GM19023 (cell line): Measurements from ENCODE around the gene GREB1L.

Source experiments
- ATAC-seq: cut with Tn5 transposase; IDR thresholded peaks from one replicate; pipeline ENCODE4 v1.9.1; 2021; ENCODE audit warnings: mild to moderate bottlenecking, moderate library complexity; ENCODE audit not compliant: unreplicated experiment

The GREB1L gene

GRCh38 chr18:21479721-21480120, 237.7 kb downstream of the GREB1L start:
- ATAC-seq = no peak

GRCh38 chr18:21481739-21482138, 239.7 kb downstream of the GREB1L start:
- no peak for ATAC-seq

- no peak for ATAC-seq
Observed at GRCh38 chr18:21483051-21483450, 241.0 kb downstream of the GREB1L start.

- ATAC-seq = no peak
Observed at GRCh38 chr18:21484851-21485636, 243.0 kb downstream of the GREB1L start.

GRCh38 chr18:21486905-21487437, 244.9 kb downstream of the GREB1L start:
- no peak for ATAC-seq

GRCh38 chr18:21489119-21489750, 247.2 kb downstream of the GREB1L start:
- ATAC-seq = no peak

GRCh38 chr18:21489919-21490495, 248.0 kb downstream of the GREB1L start:
- ATAC-seq = no peak

GRCh38 chr18:21490748-21491147, 248.7 kb downstream of the GREB1L start:
- no peak for ATAC-seq

GRCh38 chr18:21496277-21496835, 254.3 kb downstream of the GREB1L start:
- no peak for ATAC-seq

GRCh38 chr18:21499997-21500396, 258.0 kb downstream of the GREB1L start:
- no peak for ATAC-seq

GRCh38 chr18:21502661-21503060, 260.6 kb downstream of the GREB1L start:
- ATAC-seq = no peak

GRCh38 chr18:21507913-21508701, 266.1 kb downstream of the GREB1L start:
- ATAC-seq = no peak

GRCh38 chr18:21509062-21509461, 267.0 kb downstream of the GREB1L start:
- no peak for ATAC-seq

GRCh38 chr18:21513292-21513691, 271.3 kb downstream of the GREB1L start:
- ATAC-seq = no peak

GRCh38 chr18:21513741-21514140, 271.7 kb downstream of the GREB1L start:
- no peak for ATAC-seq

GRCh38 chr18:21522530-21522929, 280.5 kb downstream of the GREB1L start:
- no peak for ATAC-seq

GRCh38 chr18:21525916-21526315, 283.9 kb downstream of the GREB1L start:
- no peak for ATAC-seq

- no peak for ATAC-seq
Observed at GRCh38 chr18:21526463-21526862, 284.4 kb downstream of the GREB1L start.

- ATAC-seq = no peak
Observed at GRCh38 chr18:21534327-21534726, 292.3 kb downstream of the GREB1L start.

- ATAC-seq = no peak
Observed at GRCh38 chr18:21538230-21538629, 296.2 kb downstream of the GREB1L start.

- no peak for ATAC-seq
Observed at GRCh38 chr18:21546423-21546822, 304.4 kb downstream of the GREB1L start.
